IMR-90 (cell line): ENCODE data around the gene SPATA25.

Experiments
- BHLHE40 ChIP-seq: fragments of 150-350 bp; IDR thresholded peaks from 2 replicates; pipeline ENCODE4 v1.6.1; 2016; ENCODE audit warnings: mild to moderate bottlenecking, low read depth, low read length
- CEBPB ChIP-seq: IDR thresholded peaks from 2 replicates; pipeline ENCODE4 v1.6.1; 2012; ENCODE audit warnings: low read depth, low read length, improper control_type of control experiment
- CHD1 ChIP-seq: IDR thresholded peaks from 2 replicates; pipeline ENCODE4 v1.6.1; 2012; ENCODE audit warnings: low read depth, low read length, improper control_type of control experiment
- CTCF ChIP-seq: conservative IDR thresholded peaks from 2 replicates; pipeline ENCODE4 v1.5.1; 2012; ENCODE audit warnings: mild to moderate bottlenecking, low read depth, low read length, improper control_type of control experiment
- ELK1 ChIP-seq: fragments of 150-350 bp; IDR thresholded peaks from 2 replicates; pipeline ENCODE4 v1.6.1; 2016; ENCODE audit warnings: low read depth, mild to moderate bottlenecking, low read length, moderate library complexity, borderline replicate concordance
- FOS ChIP-seq: fragments of 150-350 bp; IDR thresholded peaks from 2 replicates; pipeline ENCODE4 v1.6.1; 2016; ENCODE audit warnings: low read depth, low read length
- MAZ ChIP-seq: IDR thresholded peaks from 2 replicates; pipeline ENCODE4 v1.6.1; 2012; ENCODE audit warnings: low read depth, mild to moderate bottlenecking, low read length, improper control_type of control experiment, moderate library complexity, borderline replicate concordance
- MXI1 ChIP-seq: IDR thresholded peaks from 2 replicates; pipeline ENCODE4 v1.6.1; 2012; ENCODE audit warnings: low read depth, mild to moderate bottlenecking, low read length, moderate library complexity, borderline replicate concordance
- POLR2A ChIP-seq: IDR thresholded peaks from 2 replicates; pipeline ENCODE4 v1.6.1; 2012; ENCODE audit warnings: mild to moderate bottlenecking, low read depth, low read length
- RAD21 ChIP-seq: IDR thresholded peaks from 2 replicates; pipeline ENCODE4 v1.6.1; 2012; ENCODE audit warnings: low read length, improper control_type of control experiment
- RCOR1 ChIP-seq: IDR thresholded peaks from 2 replicates; pipeline ENCODE4 v1.6.1; 2012; ENCODE audit warnings: mild to moderate bottlenecking, low read length, improper control_type of control experiment; ENCODE audit not compliant: insufficient replicate concordance
- SMC3 ChIP-seq: fragments of 150-350 bp; IDR thresholded peaks from 2 replicates; pipeline ENCODE4 v1.6.1; 2016; ENCODE audit warnings: low read depth, mild to moderate bottlenecking, antibody characterized with exemption, low read length, moderate library complexity
- USF2 ChIP-seq: fragments of 150-350 bp; IDR thresholded peaks from 2 replicates; pipeline ENCODE4 v1.6.1; 2017; ENCODE audit warnings: mild to moderate bottlenecking, antibody characterized with exemption, low read length, low read depth

GRCh38 chr20:45850926-45851325, 36.5 kb downstream of the SPATA25 start:
- no peak for TF ChIP-seq CTCF
- no peak for TF ChIP-seq BHLHE40
- no peak for TF ChIP-seq MXI1
- no peak for TF ChIP-seq ELK1
- no peak for TF ChIP-seq POLR2A
- TF ChIP-seq SMC3 = no peak
- no peak for TF ChIP-seq CEBPB
- TF ChIP-seq FOS = no peak
- no peak for TF ChIP-seq CHD1
- no peak for TF ChIP-seq MAZ
- no peak for TF ChIP-seq RCOR1
- no peak for TF ChIP-seq USF2
- no peak for TF ChIP-seq RAD21
